Fibroblast of pulmonary artery (primary cell): ENCODE results near the gene POU4F1.
A peak's percentile ranks its signal among the peaks of the same experiment; 100 is the strongest.

ENCODE experiments used
- DNase-seq: peaks from one replicate; pipeline ENCODE4 v3.0.0-alpha.2; 2010; ENCODE audit warnings: low read depth
- H3K4me3 ChIP-seq: replicated peaks from 2 replicates; pipeline ENCODE4 v1.5.1; 2011; ENCODE audit warnings: low read depth, mild to moderate bottlenecking, control low read depth, low read length, moderate library complexity
- TF ChIP-seq, protein P1 (sequence below): IDR thresholded peaks from 2 replicates; pipeline ENCODE4 v1.5.1; 2011; ENCODE audit warnings: mild to moderate bottlenecking, control low read depth, low read length, inconsistent platforms; ENCODE audit errors: missing control alignments

Gene POU4F1

GRCh38 chr13:78606471-78607408 is 3.4 kb upstream of the POU4F1 start:
- no peak for DNase-seq
- TF ChIP-seq, protein P1, sequence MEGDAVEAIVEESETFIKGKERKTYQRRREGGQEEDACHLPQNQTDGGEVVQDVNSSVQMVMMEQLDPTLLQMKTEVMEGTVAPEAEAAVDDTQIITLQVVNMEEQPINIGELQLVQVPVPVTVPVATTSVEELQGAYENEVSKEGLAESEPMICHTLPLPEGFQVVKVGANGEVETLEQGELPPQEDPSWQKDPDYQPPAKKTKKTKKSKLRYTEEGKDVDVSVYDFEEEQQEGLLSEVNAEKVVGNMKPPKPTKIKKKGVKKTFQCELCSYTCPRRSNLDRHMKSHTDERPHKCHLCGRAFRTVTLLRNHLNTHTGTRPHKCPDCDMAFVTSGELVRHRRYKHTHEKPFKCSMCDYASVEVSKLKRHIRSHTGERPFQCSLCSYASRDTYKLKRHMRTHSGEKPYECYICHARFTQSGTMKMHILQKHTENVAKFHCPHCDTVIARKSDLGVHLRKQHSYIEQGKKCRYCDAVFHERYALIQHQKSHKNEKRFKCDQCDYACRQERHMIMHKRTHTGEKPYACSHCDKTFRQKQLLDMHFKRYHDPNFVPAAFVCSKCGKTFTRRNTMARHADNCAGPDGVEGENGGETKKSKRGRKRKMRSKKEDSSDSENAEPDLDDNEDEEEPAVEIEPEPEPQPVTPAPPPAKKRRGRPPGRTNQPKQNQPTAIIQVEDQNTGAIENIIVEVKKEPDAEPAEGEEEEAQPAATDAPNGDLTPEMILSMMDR, result no peak

DNA sequence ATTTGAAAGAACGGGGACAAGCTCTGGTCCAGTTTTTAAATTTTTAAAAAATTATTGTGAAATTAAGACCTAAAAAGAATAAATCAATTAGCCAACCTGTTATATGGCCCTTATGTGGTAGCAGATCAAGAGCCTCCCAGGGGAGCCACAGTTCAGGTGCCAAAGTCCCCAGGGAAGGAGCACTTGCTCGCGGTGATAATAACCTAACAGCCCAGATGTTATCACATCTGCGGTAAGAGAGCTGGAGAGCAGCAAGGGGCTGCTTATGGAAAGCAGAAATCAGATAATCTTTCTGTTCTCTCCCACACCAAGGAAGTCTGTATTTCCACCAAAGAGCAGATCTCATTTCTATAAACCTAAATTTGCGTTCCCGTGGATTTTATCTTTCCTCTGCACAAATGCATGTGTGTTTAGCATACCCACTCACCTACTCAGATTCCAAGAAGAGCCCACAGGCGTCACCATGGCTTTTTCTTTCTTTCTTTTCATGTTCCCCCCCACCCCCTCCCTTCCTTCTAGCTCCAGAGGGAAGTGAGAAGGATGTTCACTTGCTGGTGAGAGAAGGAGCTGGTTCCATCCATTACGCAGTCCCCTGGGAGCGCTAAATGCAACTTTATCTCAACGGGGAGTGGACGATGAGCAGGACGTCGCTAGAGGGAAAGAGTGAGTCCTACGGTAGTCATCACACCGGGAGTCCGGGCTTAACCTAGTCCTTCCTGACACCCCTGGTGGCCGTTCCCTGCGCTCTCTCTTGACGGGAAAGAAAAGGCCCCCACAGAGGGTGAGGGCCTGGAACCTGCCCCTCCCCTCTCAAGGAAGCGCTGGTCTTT is 1.6 kb upstream of the POU4F1 start:
- TF ChIP-seq, protein P1, result peak; percentile 0
- H3K4me3 ChIP-seq, result no peak overlapping the region
- no peak for DNase-seq

More at GRCh38 chr13:78606471-78607408, 3.4 kb upstream of the POU4F1 start:
- no peak overlapping the region for H3K4me3 ChIP-seq

DNA sequence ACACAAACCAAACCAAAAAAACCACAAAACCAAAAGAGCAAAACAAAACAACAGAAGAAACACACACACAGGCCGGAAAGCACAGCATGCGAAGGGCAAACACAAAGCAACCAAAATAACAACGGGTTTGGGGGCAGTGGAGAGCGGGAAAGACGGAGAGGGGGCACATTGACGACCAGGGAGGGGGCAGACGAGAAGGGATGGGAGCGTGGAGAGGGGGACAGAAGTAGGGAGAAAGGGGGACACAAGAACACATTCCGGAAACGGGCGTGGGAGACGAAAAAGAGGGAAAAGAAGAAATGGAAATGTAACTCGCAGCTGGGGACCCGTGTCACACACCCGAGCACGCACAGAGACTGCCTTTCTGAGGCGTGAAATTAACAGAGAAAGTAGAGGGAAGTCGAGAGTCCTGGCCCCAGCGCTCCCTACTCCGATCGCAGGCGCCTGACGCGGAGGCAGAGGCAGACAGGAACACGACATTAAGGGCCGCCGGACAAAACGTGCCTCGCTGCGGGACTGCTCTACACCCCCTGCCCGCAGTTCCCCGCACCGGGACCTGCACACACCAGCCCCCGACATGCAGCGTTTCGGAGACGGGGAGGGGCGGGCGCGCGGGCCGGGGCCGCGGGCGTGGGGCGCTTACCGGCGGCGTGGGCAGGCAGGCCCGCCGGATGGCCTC is 652 bp downstream of the POU4F1 start:
- no peak for DNase-seq
- TF ChIP-seq, protein P1, result no peak
- peak overlapping the region; percentile 17 for H3K4me3 ChIP-seq

GRCh38 chr13:78601874-78602560 is 1.3 kb downstream of the POU4F1 start:
- no peak for DNase-seq
- TF ChIP-seq, protein P1, result no peak
- H3K4me3 ChIP-seq, result no peak overlapping the region

DNA sequence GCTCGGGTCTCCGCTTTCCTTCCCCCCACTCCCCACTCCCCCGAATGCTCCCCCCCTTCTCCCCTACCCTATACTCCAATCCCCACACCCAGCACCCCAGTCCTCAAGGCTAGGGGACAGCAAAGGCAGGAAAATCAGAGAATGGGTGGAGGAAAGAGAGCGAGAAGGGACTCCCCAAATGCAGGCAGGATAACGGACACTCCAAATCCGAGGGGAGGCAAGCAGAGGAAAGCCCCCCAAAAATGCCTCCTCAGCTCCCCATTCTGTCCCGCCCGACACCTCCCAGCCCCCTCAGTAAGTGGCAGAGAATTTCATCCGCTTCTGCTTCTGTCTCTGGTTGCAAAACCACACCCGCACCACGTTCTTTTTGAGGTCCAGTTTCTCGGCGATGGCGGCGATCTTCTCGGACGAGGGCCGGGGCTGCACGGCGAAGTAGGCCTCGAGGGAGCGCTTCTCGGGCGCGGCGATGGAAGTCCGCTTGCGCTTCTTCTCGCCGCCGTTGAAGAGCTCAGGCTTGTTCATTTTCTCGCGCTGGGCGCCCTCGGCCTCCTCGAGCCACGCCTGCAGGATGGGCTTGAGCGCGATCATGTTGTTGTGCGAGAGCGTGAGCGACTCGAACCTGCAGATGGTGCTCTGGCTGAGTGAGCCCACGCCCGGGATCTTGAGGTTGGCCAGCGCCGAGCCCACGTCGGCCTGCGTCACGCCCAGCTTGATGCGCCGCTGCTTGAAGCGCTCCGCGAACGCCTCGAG is 2.1 kb downstream of the POU4F1 start:
- peak; percentile 33 for DNase-seq
- TF ChIP-seq, protein P1, result no peak
- no peak overlapping the region for H3K4me3 ChIP-seq
